ENCODE results near the gene CLEC16A.

GRCh38 chr16:10942352-10943063 lies 1.9 kb upstream of the CLEC16A start, which contains the start of gene DEXI:
- TF ChIP-seq CTCF (IDR thresholded peaks at IDR 0.05) (peak; percentile 14), EZH2phosphoT487 (IDR thresholded peaks at IDR 0.05) (no peak)
